Psoas muscle (tissue), 8 donors: ENCODE measurements around the gene SRP14. TPM values are rescaled to one million over a fixed set of nuclear protein-coding genes. Genes with fewer than 3 reads are reported as not detected.

Experiments
- ATAC-seq, 4 donors: fragments of 200-7000 bp; cut with Tn5 transposase; one replicate each; pipeline ENCODE4 v1.9.1; 2020; ENCODE audit warnings: moderate library complexity in 3 of 4, mild to moderate bottlenecking in 2 of 4
- DNase-seq, 2 donors: peaks; one replicate each; pipeline ENCODE4 v3.0.0-alpha.2; 2020
- H3K27ac ChIP-seq: fragments of 200-600 bp; one replicate; pipeline ENCODE4 v1.8.0; 2022
- H3K27me3 ChIP-seq, 3 donors: fragments of 200-600 bp in 1 of 3; one replicate each; pipeline versions ENCODE4 v1.6.1 to v1.8.0; 2013 to 2022; ENCODE audit warnings: low read length in 2 of 3, mild to moderate bottlenecking in 2 of 3, moderate library complexity in 1 of 3; ENCODE audit not compliant: insufficient read depth in 3 of 3
- H3K36me3 ChIP-seq, 2 donors: fragments of 200-600 bp in 1 of 2; one replicate each; pipeline versions ENCODE4 v1.6.1 to v1.8.0; 2013 to 2022; ENCODE audit warnings: low read depth in 1 of 2, mild to moderate bottlenecking in 1 of 2, moderate library complexity in 1 of 2; ENCODE audit not compliant: insufficient read depth in 1 of 2
- H3K4me1 ChIP-seq: fragments of 200-600 bp; one replicate; pipeline ENCODE4 v1.8.0; 2022
- H3K4me3 ChIP-seq: fragments of 200-600 bp; one replicate; pipeline ENCODE4 v1.8.0; 2022; ENCODE audit warnings: mild to moderate bottlenecking
- H3K9me3 ChIP-seq: fragments of 200-600 bp; one replicate; pipeline ENCODE4 v1.8.0; 2022
- WGBS, 3 donors: extraction: QIAGEN DNeasy Blood & Tissue Kit; methylation state at CpG; one replicate each; pipeline versions ENCODE4 v1.1.6 to v1.1.7; 2013; 5-methylcytosine and 5-hydroxymethylcytosine counted together
- intact Hi-C, 2 donors: fragments of 100-400 bp; cut with DNase I; formaldehyde crosslinking; loops; one replicate each; pipeline versions ENCODE4 v1.11.0 to v1.14.2; 2022
- polyA plus RNA-seq, 3 donors: library from polyadenylated mRNA; stranded (reverse); fragments of 200-250 nt; gene quantifications; one replicate each; pipeline ENCODE4 v1.2.3, GENCODE V29; 2013
- total RNA-seq, 4 donors: library from RNA; stranded (reverse); fragmentation: NEBNext Ultra II Directional in 2 of 4; extraction: Animal tissue kit (Norgen Biotek cat#: 25700) in 2 of 4; gene quantifications; one replicate each; pipeline versions ENCODE4 v1.2.1 to v1.2.4, GENCODE V29; 2021 to 2023
- TF ChIP-seq, protein P1 (sequence below): fragments of 200-600 bp; IDR thresholded peaks from one replicate; pipeline ENCODE4 v1.8.0; 2022; ENCODE audit warnings: antibody characterized with exemption
- donor health status: healthy with polysubstance abuse.
- donor health status: DM: no; HTN: no; CAD: no; lungs with moderate emphysema.
- donor health status: Bipolar disorder and iron deficiency.
- donor health status: healthy.
- donor health status: DM: yes; HTN: yes; CAD: no.
- donor health status: DM: no; HTN: no; CAD: no.
- donor health status: DM: no; HTN: no; CAD: no.
- donor health status: DM: yes; HTN: yes; CAD: no.

Gene SRP14
- total and polyA plus RNA-seq, 7 donors = 134 to 288 (median 170) TPM

DNA sequence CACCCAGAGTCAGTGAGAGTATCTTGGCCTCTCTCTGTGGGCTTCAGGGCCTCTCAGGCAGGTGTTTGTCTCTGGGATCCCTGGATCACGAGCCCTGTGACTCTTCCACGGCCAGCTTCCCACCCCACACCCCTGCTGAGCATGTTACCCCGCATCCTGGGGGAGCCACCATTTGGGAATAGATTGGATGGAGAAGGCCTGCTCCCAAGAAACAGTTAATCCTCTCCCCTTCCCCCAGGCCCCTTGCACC, 15.5 kb upstream of the SRP14 start:
- Histone ChIP-seq H3K36me3 (no peaks in the 10 kb centered on the region), H3K27ac (peak overlapping the region; percentile 73), H3K4me1 (peaks cover 44% of the 10 kb centered on the region), H3K27me3 (no peaks in the 10 kb centered on the region), H3K9me3 (no peaks in the 10 kb centered on the region), H3K4me3 (no peak overlapping the region)
- intact Hi-C loops = no loop called here
- TF ChIP-seq, protein P1, sequence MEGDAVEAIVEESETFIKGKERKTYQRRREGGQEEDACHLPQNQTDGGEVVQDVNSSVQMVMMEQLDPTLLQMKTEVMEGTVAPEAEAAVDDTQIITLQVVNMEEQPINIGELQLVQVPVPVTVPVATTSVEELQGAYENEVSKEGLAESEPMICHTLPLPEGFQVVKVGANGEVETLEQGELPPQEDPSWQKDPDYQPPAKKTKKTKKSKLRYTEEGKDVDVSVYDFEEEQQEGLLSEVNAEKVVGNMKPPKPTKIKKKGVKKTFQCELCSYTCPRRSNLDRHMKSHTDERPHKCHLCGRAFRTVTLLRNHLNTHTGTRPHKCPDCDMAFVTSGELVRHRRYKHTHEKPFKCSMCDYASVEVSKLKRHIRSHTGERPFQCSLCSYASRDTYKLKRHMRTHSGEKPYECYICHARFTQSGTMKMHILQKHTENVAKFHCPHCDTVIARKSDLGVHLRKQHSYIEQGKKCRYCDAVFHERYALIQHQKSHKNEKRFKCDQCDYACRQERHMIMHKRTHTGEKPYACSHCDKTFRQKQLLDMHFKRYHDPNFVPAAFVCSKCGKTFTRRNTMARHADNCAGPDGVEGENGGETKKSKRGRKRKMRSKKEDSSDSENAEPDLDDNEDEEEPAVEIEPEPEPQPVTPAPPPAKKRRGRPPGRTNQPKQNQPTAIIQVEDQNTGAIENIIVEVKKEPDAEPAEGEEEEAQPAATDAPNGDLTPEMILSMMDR = no peak
- WGBS, 3 donors = 40 to 74% (median 60%) methylated on average over 3 of the region's 3 CpGs
- peak in 3 of 4 donors; percentile 1 to 16 (median 2) for ATAC-seq
- no peak for DNase-seq

DNA sequence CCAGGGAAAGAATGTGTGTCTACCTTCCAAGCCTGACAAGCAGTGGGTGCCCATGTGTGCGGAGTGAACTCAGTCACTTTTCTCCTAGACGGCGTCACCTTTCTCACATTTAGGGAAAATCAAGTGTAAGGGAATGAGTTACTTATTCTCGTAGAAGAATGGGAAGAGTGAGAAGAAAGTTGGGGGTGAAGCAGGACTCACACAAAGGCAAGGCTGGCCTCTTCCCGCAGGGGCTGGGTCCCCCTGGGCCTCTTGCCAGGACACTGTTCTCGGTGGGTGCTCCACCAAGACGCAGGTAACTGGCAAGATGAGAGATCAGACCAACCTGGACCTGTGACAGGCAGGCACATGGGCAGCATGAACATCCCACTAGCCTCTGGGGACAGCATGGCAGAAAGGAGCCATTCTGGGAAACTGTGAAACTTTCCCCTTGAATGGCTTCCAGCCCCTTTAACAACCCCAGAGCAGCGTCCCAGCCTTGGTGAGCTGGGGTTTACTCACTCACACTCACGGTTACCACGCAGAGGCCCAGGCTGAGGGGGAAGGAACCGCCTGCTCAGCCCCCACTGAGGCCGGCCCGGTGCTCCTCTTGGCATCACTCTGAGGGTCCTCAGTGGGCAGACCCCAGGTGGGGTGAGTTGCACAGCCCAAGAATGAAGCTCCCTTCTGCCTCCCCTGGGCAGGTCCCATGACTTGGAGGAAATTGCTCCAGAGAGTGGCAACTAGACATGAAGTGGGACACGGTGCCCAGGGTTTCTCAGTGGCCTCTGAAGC, 15.0 kb upstream of the SRP14 start:
- Histone ChIP-seq H3K27ac (peak overlapping the region; percentile 73), H3K4me3 (no peak overlapping the region), H3K36me3 (no peaks in the 10 kb centered on the region), H3K27me3 (no peaks in the 10 kb centered on the region), H3K4me1 (peaks cover 44% of the 10 kb centered on the region), H3K9me3 (no peaks in the 10 kb centered on the region)
- intact Hi-C loops = no loop called here
- 82 to 90% (median 83%) methylated on average over 14 of the region's 14 CpGs for WGBS, 3 donors
- DNase-seq = no peak
- ATAC-seq = no peak
- TF ChIP-seq, protein P1 = no peak

DNA sequence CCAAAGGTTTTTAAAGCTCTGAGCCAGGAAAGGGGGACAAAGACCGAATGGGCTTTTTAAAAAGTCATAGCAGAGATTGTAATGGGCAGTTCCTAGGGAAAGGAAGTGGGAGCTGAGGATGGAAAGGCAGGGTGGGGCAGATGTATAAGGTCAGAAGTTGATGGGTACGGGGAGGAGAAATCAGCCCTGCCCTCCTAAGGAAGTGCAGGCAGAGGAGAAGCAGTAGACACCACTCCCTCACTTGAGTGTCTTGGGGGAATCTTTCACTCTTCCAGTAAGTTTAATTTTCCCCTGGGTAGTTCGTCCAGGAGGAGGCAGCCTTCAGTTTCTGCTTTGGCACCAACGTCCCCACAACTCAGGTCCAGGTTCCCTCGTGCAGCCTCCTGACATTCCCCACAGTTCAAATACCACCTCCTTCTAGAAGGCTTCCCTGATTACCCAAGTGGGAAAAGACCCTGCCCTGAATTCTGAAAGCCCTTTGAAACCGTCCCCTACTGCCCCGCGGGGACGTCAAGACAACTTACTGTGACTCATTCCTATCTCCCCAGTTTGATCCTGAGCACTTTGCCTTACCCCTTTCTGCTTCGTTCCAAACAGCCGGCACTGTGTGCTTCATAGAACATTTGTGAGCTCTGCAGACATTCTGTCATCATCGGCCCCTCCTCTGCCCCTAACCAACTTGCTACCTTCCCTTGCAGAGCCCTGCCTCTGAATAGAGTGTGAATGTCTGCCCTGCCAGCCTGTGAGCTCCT, 14.3 kb upstream of the SRP14 start:
- H3K27ac ChIP-seq = no peak overlapping the region
- H3K36me3 ChIP-seq = no peaks in the 10 kb centered on the region
- H3K9me3 ChIP-seq = no peaks in the 10 kb centered on the region
- no peak overlapping the region for H3K4me3 ChIP-seq
- ATAC-seq = no peak
- TF ChIP-seq, protein P1 = no peak
- peaks cover 48% of the 10 kb centered on the region for H3K4me1 ChIP-seq
- intact Hi-C loops = no loop called here
- H3K27me3 ChIP-seq = no peaks in the 10 kb centered on the region
- DNase-seq = no peak
- WGBS, 3 donors = 78 to 83% (median 81%) methylated on average over 12 of the region's 12 CpGs

DNA sequence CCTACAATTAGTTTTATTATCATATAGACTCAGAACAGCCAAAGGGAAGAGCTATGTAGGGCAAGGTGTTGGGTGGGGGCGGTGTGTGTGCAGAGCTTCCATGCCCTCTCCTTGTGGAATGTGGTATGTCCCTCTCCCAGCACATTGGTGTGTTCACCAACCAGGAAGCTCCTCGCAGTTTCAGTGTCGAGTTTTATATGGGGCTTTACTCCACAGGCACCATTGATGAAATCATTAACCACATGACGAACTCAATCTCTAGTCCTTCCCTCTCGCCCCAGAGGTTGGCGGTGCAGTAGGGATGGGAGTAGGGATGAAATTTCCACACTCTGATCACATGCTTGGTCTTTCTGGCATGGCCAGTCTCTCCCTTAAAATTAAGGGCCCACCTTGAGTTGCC, 13.6 kb upstream of the SRP14 start:
- DNase-seq (no peak), ATAC-seq (no peak)
- Histone ChIP-seq H3K27ac (no peak overlapping the region), H3K4me1 (peaks cover 51% of the 10 kb centered on the region), H3K27me3 (no peaks in the 10 kb centered on the region), H3K4me3 (no peak overlapping the region), H3K9me3 (no peaks in the 10 kb centered on the region), H3K36me3 (no peaks in the 10 kb centered on the region)
- TF ChIP-seq, protein P1 = no peak
- intact Hi-C loops = no loop called here
- WGBS, 3 donors = 69 to 94% (median 74%) methylated on average over 6 of the region's 6 CpGs
